Parathyroid adenoma (tissue), 2 donors: ENCODE data around the gene STK11.
"Not testable (repeated sequence)": the region's sequence is repeated elsewhere in the genome, so short reads cannot be mapped to it uniquely, and the experiment has no call there.

ENCODE experiments used
- H2AFZ ChIP-seq: fragments of 300-600 bp; sonication (generic); one replicate; pipeline ENCODE4 v1.7.0; 2017; ENCODE audit warnings: antibody characterized with exemption, mild to moderate bottlenecking
- H3K27ac ChIP-seq: fragments of 300-600 bp; sonication (generic); one replicate; pipeline ENCODE4 v1.7.0; 2017
- H3K27me3 ChIP-seq: fragments of 300-600 bp; sonication (generic); one replicate; pipeline ENCODE4 v1.7.0; 2017; ENCODE audit warnings: low read length; ENCODE audit not compliant: control insufficient read depth, insufficient read depth
- H3K36me3 ChIP-seq: fragments of 300-600 bp; sonication (generic); one replicate; pipeline ENCODE4 v1.7.0; 2017; ENCODE audit warnings: low read length; ENCODE audit not compliant: control insufficient read depth, insufficient read depth
- H3K4me1 ChIP-seq: fragments of 300-600 bp; sonication (generic); one replicate; pipeline ENCODE4 v1.7.0; 2017; ENCODE audit warnings: control low read depth
- H3K4me2 ChIP-seq: fragments of 300-600 bp; sonication (generic); one replicate; pipeline ENCODE4 v1.7.0; 2017; ENCODE audit warnings: low read length
- H3K4me3 ChIP-seq: fragments of 300-600 bp; sonication (generic); one replicate; pipeline ENCODE4 v1.7.0; 2017; ENCODE audit warnings: low read depth, low read length
- H3K79me2 ChIP-seq: fragments of 300-600 bp; sonication (generic); one replicate; pipeline ENCODE4 v1.7.0; 2017; ENCODE audit warnings: control low read depth
- H3K9ac ChIP-seq: fragments of 300-600 bp; sonication (generic); one replicate; pipeline ENCODE4 v1.7.0; 2017; ENCODE audit warnings: mild to moderate bottlenecking
- H3K9me3 ChIP-seq: fragments of 300-600 bp; sonication (generic); one replicate; pipeline ENCODE4 v1.7.0; 2017; ENCODE audit warnings: low read length; ENCODE audit not compliant: control insufficient read depth
- TF ChIP-seq, protein P1 (sequence below): fragments of 300-600 bp; sonication (generic); IDR thresholded peaks from one replicate; pipeline ENCODE4 v1.7.0; 2017; ENCODE audit warnings: antibody characterized with exemption, mild to moderate bottlenecking
- donor health status: primary hyperparathyroidism.

The STK11 gene

DNA sequence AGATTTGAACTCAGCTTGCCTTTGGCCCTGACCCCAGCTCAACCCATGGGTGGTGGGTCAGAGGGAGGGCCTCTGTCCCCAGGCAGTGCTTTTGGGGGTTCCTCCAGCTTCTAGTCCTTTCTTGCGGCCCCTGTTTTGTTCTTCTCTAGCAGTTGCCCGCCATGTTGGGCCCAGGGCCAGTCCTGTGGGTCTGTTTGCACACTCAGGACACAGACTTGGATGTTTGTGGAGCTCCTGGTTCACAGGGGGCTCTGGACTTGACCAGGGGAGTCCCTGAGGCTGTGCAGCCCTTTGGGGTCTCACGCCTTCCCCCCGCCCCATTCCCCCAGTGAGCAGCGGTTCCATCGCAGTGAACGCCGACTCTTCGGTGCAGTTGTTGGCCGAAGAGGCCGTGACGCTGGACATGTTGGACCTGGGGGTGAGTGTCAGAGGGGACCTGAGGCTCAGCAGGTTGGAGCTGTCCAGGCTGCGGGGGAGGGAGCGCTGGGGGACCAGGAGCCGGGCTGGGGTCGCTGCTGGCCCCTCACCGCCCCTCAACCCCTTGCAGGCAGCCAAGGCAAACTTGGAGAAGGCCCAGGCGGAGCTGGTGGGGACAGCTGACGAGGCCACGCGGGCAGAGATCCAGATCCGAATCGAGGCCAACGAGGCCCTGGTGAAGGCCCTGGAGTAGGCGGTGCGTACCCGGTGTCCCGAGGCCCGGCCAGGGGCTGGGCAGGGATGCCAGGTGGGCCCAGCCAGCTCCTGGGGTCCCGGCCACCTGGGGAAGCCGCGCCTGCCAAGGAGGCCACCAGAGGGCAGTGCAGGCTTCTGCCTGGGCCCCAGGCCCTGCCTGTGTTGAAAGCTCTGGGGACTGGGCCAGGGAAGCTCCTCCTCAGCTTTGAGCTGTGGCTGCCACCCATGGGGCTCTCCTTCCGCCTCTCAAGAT lies 38.5 kb downstream of the STK11 start:
- Histone ChIP-seq H3K36me3 (no peaks in the 10 kb centered on the region), H3K27me3 (no peaks in the 10 kb centered on the region), H3K4me1 (peaks cover 40% of the 10 kb centered on the region), H2AFZ (no peak overlapping the region), H3K9me3 (no peaks in the 10 kb centered on the region), H3K79me2 (no peaks in the 10 kb centered on the region), H3K4me2 (peak overlapping the region; percentile 59), H3K9ac (peak overlapping the region; percentile 63), H3K27ac (peak overlapping the region; percentile 98), H3K4me3 (peak overlapping the region; percentile 39)
- TF ChIP-seq, protein P1, sequence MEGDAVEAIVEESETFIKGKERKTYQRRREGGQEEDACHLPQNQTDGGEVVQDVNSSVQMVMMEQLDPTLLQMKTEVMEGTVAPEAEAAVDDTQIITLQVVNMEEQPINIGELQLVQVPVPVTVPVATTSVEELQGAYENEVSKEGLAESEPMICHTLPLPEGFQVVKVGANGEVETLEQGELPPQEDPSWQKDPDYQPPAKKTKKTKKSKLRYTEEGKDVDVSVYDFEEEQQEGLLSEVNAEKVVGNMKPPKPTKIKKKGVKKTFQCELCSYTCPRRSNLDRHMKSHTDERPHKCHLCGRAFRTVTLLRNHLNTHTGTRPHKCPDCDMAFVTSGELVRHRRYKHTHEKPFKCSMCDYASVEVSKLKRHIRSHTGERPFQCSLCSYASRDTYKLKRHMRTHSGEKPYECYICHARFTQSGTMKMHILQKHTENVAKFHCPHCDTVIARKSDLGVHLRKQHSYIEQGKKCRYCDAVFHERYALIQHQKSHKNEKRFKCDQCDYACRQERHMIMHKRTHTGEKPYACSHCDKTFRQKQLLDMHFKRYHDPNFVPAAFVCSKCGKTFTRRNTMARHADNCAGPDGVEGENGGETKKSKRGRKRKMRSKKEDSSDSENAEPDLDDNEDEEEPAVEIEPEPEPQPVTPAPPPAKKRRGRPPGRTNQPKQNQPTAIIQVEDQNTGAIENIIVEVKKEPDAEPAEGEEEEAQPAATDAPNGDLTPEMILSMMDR, result peak; percentile 98

DNA sequence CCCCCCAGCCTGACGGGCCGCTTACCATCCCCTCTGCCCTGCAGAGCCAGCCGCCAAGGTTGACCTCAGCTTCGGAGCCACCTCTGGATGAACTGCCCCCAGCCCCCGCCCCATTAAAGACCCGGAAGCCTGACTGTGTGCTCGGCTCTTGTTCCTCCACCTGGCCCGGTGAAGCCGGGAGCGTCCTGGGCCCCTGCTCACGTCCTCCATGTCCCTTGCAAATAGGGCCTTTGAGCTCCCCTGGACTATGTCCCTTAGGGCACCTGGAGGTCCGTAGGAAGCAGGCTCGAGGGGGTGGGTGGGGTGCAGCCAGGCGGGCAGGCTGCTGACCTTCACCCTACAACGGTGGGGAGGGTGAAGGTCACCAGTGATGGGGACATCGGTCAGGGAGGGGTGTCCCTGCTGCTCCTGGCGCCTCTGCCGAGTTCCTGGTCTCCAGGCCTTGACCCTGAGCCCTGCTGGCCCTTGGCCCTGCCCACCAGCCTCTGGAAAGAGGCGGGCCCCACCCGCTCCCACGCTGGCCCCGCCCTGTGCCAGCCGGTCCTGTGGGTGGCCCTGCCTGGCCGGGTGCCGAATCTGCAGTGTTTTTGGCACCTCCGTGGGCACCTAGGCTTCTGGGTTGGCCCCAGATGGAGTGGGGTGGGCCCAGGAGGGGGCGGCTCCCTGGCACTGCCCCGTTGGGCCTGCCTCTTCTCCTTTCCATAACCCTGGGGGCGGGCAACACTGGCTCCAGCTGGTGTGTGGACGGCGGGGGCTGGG lies 39.3 kb downstream of the STK11 start:
- Histone ChIP-seq H3K9me3 (no peaks in the 10 kb centered on the region), H2AFZ (peak overlapping the region; percentile 64), H3K4me2 (peak overlapping the region; percentile 59), H3K79me2 (no peaks in the 10 kb centered on the region), H3K4me1 (peaks cover 40% of the 10 kb centered on the region), H3K4me3 (peak overlapping the region; percentile 39), H3K27ac (peak overlapping the region; percentile 98), H3K27me3 (no peaks in the 10 kb centered on the region), H3K36me3 (no peaks in the 10 kb centered on the region), H3K9ac (peak overlapping the region; percentile 63)
- TF ChIP-seq, protein P1, result no peak

DNA sequence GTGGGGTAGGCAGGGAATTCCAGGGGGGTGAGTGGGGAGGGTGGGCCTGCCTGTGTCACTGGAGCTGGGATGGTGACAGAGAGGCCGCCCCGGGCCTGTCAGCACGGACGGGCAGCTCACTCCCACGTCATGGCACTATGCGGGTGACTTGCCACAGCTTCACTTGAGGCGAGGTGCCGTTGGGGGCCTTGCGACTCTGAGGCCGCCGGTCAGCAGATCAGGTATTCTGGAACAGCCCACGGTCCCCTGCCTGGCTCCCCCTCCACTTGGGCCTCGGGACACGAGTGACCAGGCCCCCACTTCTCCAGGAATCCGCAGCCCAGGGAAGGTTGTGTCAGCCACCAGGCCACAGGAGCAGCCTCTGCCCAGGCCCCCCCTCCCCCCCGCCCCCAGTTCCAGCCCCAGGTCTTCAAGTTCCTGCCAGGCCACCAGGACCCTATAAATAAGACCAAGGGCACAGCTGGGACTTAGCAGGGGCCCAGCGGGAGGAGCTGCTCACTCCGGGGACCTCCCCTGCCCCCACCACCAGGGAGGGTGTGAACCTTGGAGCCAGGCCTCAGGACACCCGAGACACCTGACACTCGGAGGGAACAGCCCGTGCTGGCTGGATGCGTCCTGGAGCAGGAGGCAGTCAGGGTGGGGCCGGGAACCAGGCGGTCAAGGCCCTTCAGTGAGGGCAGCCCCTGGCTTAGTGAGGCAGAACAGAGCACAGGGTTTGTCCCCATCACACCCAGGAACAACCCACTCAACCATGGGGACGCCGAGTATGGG lies 40.1 kb downstream of the STK11 start:
- no peaks in the 10 kb centered on the region for H3K36me3 ChIP-seq
- H3K27ac ChIP-seq, result peak overlapping the region; percentile 98
- no peaks in the 10 kb centered on the region for H3K79me2 ChIP-seq
- no peaks in the 10 kb centered on the region for H3K27me3 ChIP-seq
- H3K9ac ChIP-seq, result no peak overlapping the region
- peak overlapping the region; percentile 64 for H2AFZ ChIP-seq
- TF ChIP-seq, protein P1, result no peak
- peaks cover 39% of the 10 kb centered on the region for H3K4me1 ChIP-seq
- no peaks in the 10 kb centered on the region for H3K9me3 ChIP-seq
- H3K4me2 ChIP-seq, result peak overlapping the region; percentile 59
- no peak overlapping the region for H3K4me3 ChIP-seq

DNA sequence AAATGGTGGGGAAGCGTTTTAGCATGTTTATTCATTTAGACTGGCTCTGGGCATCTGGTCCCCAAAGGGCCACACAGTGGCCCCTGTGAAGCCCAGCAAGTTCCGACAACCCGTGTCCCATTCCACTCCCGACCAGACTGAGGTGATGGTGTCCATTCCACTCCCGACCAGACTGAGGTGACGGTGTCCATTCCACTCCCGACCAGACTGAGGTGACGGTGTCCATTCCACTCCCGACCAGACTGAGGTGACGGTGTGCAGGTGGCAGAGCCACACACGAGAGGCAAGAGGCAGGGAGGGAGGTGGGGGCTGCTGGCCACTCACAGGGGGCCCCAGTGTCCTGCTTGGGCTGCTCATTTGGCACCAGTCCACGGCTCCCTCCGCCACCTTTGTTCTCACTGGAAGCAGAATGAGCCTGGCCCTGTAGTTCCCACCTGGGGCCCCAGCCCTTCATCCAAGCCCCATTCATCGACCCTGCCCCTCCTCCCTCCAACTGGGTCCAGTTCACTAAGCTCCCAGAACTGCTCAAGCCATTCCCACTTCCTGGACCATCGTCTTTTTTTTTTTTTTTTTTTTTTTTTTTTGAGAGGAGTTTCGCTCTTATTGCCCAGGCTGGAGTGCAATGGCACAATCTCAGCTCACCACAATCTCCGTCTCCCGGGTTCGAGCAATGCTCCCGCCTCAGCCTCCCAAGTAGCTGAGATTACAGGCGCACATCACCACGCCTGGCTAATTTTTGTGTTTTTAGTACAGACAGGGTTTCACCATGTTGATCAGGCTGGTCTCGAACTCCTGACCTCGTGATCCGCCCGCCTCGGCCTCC lies 40.9 kb downstream of the STK11 start:
- not testable (repeated sequence) for H3K79me2 ChIP-seq, H3K9me3 ChIP-seq, H3K9ac ChIP-seq, H3K4me3 ChIP-seq, H3K36me3 ChIP-seq, H3K27me3 ChIP-seq, H2AFZ ChIP-seq
- peaks cover 32% of the 10 kb centered on the region for H3K4me1 ChIP-seq
- peak overlapping the region; percentile 9 for H3K4me2 ChIP-seq
- H3K27ac ChIP-seq, result peak overlapping the region; percentile 98
